ENCODE measurements around the gene GAS7. TPM values are rescaled to one million over a fixed set of nuclear protein-coding genes. Genes with fewer than 3 reads are reported as not detected.

Gene GAS7
- total RNA-seq, 3 donors from 2014 or later (not counting 1 experiment from before 2014, with no cell fraction given): 70.7 to 89.1 (median 84.8) TPM

- Histone ChIP-seq H3K4me3 (ENCODE audit: low read length) (no peak overlapping the region), H3K36me3 (ENCODE audit: control insufficient read depth, insufficient read depth, low read length) (no peaks in the 10 kb centered on the region), H3K9me3 (ENCODE audit: control insufficient read depth, insufficient read depth, low read length) (no peaks in the 10 kb centered on the region), H3K27me3 (ENCODE audit: control insufficient read depth, insufficient read depth, low read length) (no peaks in the 10 kb centered on the region), H3K27ac (ENCODE audit: low read length) (no peak overlapping the region), H3K4me1 (ENCODE audit: control insufficient read depth, insufficient read depth, low read length) (no peaks in the 10 kb centered on the region)
- TF ChIP-seq, protein P1, sequence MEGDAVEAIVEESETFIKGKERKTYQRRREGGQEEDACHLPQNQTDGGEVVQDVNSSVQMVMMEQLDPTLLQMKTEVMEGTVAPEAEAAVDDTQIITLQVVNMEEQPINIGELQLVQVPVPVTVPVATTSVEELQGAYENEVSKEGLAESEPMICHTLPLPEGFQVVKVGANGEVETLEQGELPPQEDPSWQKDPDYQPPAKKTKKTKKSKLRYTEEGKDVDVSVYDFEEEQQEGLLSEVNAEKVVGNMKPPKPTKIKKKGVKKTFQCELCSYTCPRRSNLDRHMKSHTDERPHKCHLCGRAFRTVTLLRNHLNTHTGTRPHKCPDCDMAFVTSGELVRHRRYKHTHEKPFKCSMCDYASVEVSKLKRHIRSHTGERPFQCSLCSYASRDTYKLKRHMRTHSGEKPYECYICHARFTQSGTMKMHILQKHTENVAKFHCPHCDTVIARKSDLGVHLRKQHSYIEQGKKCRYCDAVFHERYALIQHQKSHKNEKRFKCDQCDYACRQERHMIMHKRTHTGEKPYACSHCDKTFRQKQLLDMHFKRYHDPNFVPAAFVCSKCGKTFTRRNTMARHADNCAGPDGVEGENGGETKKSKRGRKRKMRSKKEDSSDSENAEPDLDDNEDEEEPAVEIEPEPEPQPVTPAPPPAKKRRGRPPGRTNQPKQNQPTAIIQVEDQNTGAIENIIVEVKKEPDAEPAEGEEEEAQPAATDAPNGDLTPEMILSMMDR (IDR thresholded peaks at IDR 0.05): no peak
- DNase-seq (no peak), ATAC-seq (no peak)
- Mint-ChIP-seq H3K27me3 (ENCODE audit: low read depth in 2 of 2) (peaks cover 6 to 14% of the 10 kb centered on the region in 2 donors), H3K36me3 (no peaks in the 10 kb centered on the region), H3K4me3 (no peak overlapping the region), H3K9me3 (no peaks in the 10 kb centered on the region), H3K27ac (no peak overlapping the region), H3K4me1 (no peaks in the 10 kb centered on the region)
- 40% methylated on average over 3 of the region's 3 CpGs for WGBS (ENCODE audit: insufficient coverage)
- intact Hi-C loops (cut with micrococcal nuclease): no loop called here
These were observed 323.0 kb downstream of the GAS7 start for GRCh38 chr17:9875441-9875840.

DNA sequence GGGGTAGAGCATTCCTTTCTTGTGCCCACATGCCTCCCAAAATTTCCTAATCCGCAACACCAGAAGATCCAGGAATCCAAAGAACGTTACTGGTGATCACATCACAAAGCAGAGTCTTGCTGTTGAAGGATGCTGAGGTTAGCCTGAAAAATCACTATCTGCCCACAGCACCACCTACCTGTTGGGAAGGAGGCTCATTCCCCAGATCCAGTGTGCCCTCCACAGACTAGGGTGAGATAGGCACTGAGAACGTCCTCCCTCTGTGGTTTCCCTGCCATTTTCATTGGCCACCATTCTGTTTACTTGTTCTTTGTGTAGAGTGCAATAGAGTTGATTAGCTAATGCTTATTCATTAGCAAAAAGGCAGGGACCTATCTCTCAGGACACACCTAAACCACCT lies 323.7 kb downstream of the GAS7 start:
- DNase-seq (no peak), ATAC-seq (no peak)
- Histone ChIP-seq H3K9me3 (ENCODE audit: control insufficient read depth, insufficient read depth, low read length) (no peaks in the 10 kb centered on the region), H3K27me3 (ENCODE audit: control insufficient read depth, insufficient read depth, low read length) (no peaks in the 10 kb centered on the region), H3K4me1 (ENCODE audit: control insufficient read depth, insufficient read depth, low read length) (no peaks in the 10 kb centered on the region), H3K36me3 (ENCODE audit: control insufficient read depth, insufficient read depth, low read length) (no peaks in the 10 kb centered on the region), H3K4me3 (ENCODE audit: low read length) (no peak overlapping the region), H3K27ac (ENCODE audit: low read length) (no peak overlapping the region)
- Mint-ChIP-seq H3K4me3 (no peak overlapping the region), H3K36me3 (no peaks in the 10 kb centered on the region), H3K9me3 (no peaks in the 10 kb centered on the region), H3K27me3 (ENCODE audit: low read depth in 2 of 2) (peaks cover 2 to 15% of the 10 kb centered on the region in 2 donors), H3K27ac (no peak overlapping the region), H3K4me1 (no peaks in the 10 kb centered on the region)
- WGBS (ENCODE audit: insufficient coverage): 80% methylated on average over 1 of the region's 3 CpGs
- TF ChIP-seq, protein P1 (IDR thresholded peaks at IDR 0.05): no peak
- intact Hi-C loops (cut with micrococcal nuclease): no loop called here

DNA sequence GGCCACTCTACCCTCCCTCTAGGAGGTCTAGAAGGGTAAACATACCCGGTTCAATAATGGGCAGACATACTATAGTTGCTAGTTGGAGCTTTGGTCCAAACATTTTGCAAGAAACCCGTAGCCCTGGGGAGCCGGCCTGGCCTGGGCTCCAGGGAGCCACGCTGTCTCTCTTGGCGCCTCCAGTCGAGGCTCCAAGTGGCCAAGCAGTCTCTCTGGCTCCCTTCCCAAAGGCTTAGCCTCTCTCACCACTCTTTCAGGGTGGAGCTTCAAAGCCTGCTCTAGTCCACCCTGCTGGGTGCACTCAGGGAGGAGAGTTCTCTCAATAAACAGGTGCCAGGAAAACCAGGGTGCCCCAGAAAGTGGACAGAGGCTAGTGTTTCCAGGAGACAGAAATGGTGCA lies 325.6 kb downstream of the GAS7 start:
- Histone ChIP-seq H3K36me3 (ENCODE audit: control insufficient read depth, insufficient read depth, low read length) (no peaks in the 10 kb centered on the region), H3K9me3 (ENCODE audit: control insufficient read depth, insufficient read depth, low read length) (no peaks in the 10 kb centered on the region), H3K4me1 (ENCODE audit: control insufficient read depth, insufficient read depth, low read length) (no peaks in the 10 kb centered on the region), H3K27ac (ENCODE audit: low read length) (no peak overlapping the region), H3K27me3 (ENCODE audit: control insufficient read depth, insufficient read depth, low read length) (no peaks in the 10 kb centered on the region), H3K4me3 (ENCODE audit: low read length) (no peak overlapping the region)
- Mint-ChIP-seq H3K4me1 (no peaks in the 10 kb centered on the region), H3K27ac (no peak overlapping the region), H3K9me3 (no peaks in the 10 kb centered on the region), H3K4me3 (no peak overlapping the region), H3K36me3 (no peaks in the 10 kb centered on the region), H3K27me3 (ENCODE audit: low read depth in 2 of 2) (peaks cover 8 to 29% of the 10 kb centered on the region in 2 donors)
- intact Hi-C loops (cut with micrococcal nuclease): no loop called here
- DNase-seq: no peak
- 69% methylated on average over 6 of the region's 6 CpGs for WGBS (ENCODE audit: insufficient coverage)
- TF ChIP-seq, protein P1 (IDR thresholded peaks at IDR 0.05): no peak
- no peak for ATAC-seq

GRCh38 chr17:9868552-9868951 lies 329.9 kb downstream of the GAS7 start:
- Histone ChIP-seq H3K27me3 (ENCODE audit: control insufficient read depth, insufficient read depth, low read length) (no peaks in the 10 kb centered on the region), H3K27ac (ENCODE audit: low read length) (no peak overlapping the region), H3K4me1 (ENCODE audit: control insufficient read depth, insufficient read depth, low read length) (no peaks in the 10 kb centered on the region), H3K9me3 (ENCODE audit: control insufficient read depth, insufficient read depth, low read length) (no peaks in the 10 kb centered on the region), H3K36me3 (ENCODE audit: control insufficient read depth, insufficient read depth, low read length) (no peaks in the 10 kb centered on the region), H3K4me3 (ENCODE audit: low read length) (no peak overlapping the region)
- Mint-ChIP-seq H3K27me3 (ENCODE audit: low read depth in 2 of 2) (peaks cover 14 to 35% of the 10 kb centered on the region in 2 donors), H3K27ac (no peak overlapping the region), H3K36me3 (no peaks in the 10 kb centered on the region), H3K9me3 (no peaks in the 10 kb centered on the region), H3K4me1 (no peaks in the 10 kb centered on the region), H3K4me3 (no peak overlapping the region)
- intact Hi-C loops (cut with micrococcal nuclease): no loop called here
- DNase-seq (no peak), ATAC-seq (no peak)
- TF ChIP-seq, protein P1 (IDR thresholded peaks at IDR 0.05): no peak
- 93% methylated on average over 3 of the region's 3 CpGs for WGBS (ENCODE audit: insufficient coverage)

Data from natural killer cell (primary cell).